GM13976 (cell line): Measurements from ENCODE around the gene SOBP.

Source experiments
- DNase-seq: peaks from one replicate; pipeline ENCODE4 v3.0.0; 2012; ENCODE audit warnings: low spot score
- in situ Hi-C: fragments of 300-500 bp; cut with MboI; formaldehyde crosslinking; loops from one replicate; pipeline ENCODE4 v1.12.0; 2022; ENCODE audit warnings: low sequenced_read_pairs, mixed read lengths, inconsistent platforms; ENCODE audit not compliant: unreplicated experiment
- TF ChIP-seq, protein P1 (sequence below): IDR thresholded peaks from 2 replicates; pipeline ENCODE4 v1.5.1; 2012; ENCODE audit warnings: borderline replicate concordance, mild to moderate bottlenecking; ENCODE audit not compliant: insufficient read depth; ENCODE audit errors: extremely low read depth, missing control alignments, control extremely low read depth

The SOBP gene

GRCh38 chr6:107542192-107542668 is 52.3 kb downstream of the SOBP start:
- in situ Hi-C loops, result no loop called here
- TF ChIP-seq, protein P1, sequence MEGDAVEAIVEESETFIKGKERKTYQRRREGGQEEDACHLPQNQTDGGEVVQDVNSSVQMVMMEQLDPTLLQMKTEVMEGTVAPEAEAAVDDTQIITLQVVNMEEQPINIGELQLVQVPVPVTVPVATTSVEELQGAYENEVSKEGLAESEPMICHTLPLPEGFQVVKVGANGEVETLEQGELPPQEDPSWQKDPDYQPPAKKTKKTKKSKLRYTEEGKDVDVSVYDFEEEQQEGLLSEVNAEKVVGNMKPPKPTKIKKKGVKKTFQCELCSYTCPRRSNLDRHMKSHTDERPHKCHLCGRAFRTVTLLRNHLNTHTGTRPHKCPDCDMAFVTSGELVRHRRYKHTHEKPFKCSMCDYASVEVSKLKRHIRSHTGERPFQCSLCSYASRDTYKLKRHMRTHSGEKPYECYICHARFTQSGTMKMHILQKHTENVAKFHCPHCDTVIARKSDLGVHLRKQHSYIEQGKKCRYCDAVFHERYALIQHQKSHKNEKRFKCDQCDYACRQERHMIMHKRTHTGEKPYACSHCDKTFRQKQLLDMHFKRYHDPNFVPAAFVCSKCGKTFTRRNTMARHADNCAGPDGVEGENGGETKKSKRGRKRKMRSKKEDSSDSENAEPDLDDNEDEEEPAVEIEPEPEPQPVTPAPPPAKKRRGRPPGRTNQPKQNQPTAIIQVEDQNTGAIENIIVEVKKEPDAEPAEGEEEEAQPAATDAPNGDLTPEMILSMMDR, result no peak
- no peak for DNase-seq

- in situ Hi-C loops, result no loop called here
- no peak for DNase-seq
- TF ChIP-seq, protein P1, result no peak
These were observed 53.2 kb downstream of the SOBP start for GRCh38 chr6:107543088-107543487.

- no peak for DNase-seq
- in situ Hi-C loops, result no loop called here
- TF ChIP-seq, protein P1, result no peak
These were observed 53.6 kb downstream of the SOBP start for GRCh38 chr6:107543567-107543966.

GRCh38 chr6:107545763-107546162 is 55.8 kb downstream of the SOBP start:
- TF ChIP-seq, protein P1, result no peak
- in situ Hi-C loops, result no loop called here
- DNase-seq, result no peak

- in situ Hi-C loops, result no loop called here
- TF ChIP-seq, protein P1, result no peak
- no peak for DNase-seq
These were observed 57.0 kb downstream of the SOBP start for GRCh38 chr6:107546691-107547450.

DNA sequence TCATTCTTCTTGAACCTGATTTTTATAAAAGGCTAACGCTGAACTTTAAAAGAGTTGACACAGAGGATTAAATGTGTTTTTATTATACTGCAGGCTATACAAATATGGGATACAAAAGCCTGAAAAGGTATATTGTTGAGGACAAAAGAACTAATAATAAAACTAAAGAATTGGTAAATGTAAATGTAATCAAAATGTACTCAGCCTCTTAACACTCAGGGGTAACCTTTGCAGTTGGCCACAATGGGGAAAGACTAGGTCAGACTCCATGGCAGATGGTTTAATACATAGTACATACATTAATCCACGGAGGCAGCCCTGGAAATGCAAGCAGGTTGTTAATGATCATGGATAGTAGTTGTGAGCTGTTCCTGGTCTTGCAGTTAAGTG is 57.5 kb downstream of the SOBP start:
- TF ChIP-seq, protein P1, result no peak
- in situ Hi-C loops, result no loop called here
- DNase-seq, result no peak
